Heart left ventricle (tissue), 16 donors: ENCODE measurements around the gene PKDCC. TPM values are rescaled to one million over a fixed set of nuclear protein-coding genes. Genes with fewer than 3 reads are reported as not detected.

ENCODE experiments used
- ATAC-seq, 4 donors: fragments of 200-7000 bp; cut with Tn5 transposase; one replicate each; pipeline ENCODE4 v1.9.1; 2020 to 2022; ENCODE audit warnings: moderate library complexity in 4 of 4, mild to moderate bottlenecking in 3 of 4, moderate number of reproducible peaks in 1 of 4
- DNase-seq, 5 donors: peaks; one replicate each; pipeline ENCODE4 v3.0.0-alpha.2; 2020
- H3K27ac ChIP-seq, 12 donors: fragments of 200-600 bp; sonication (generic) in 4 of 12; one replicate each; pipeline versions ENCODE4 v1.5.0 to v1.8.0; 2016 to 2022; ENCODE audit warnings: mild to moderate bottlenecking in 2 of 12
- H3K27me3 ChIP-seq, 9 donors: fragments of 200-600 bp; sonication (generic) in 2 of 9; one replicate each; pipeline versions ENCODE4 v1.5.1 to v1.8.0; 2016 to 2022; ENCODE audit warnings: mild to moderate bottlenecking in 3 of 9
- H3K36me3 ChIP-seq, 9 donors: fragments of 200-600 bp; sonication (generic) in 2 of 9; one replicate each; pipeline versions ENCODE4 v1.5.0 to v1.8.0; 2018 to 2022; ENCODE audit warnings: mild to moderate bottlenecking in 2 of 9
- H3K4me1 ChIP-seq, 12 donors: fragments of 200-600 bp; sonication (generic) in 4 of 12; one replicate each; pipeline versions ENCODE4 v1.5.0 to v1.8.0; 2016 to 2022; ENCODE audit warnings: mild to moderate bottlenecking in 3 of 12
- H3K4me3 ChIP-seq, 12 donors: fragments of 200-600 bp; sonication (generic) in 4 of 12; one replicate each; pipeline versions ENCODE4 v1.5.0 to v1.8.0; 2017 to 2022; ENCODE audit warnings: mild to moderate bottlenecking in 9 of 12, moderate library complexity in 4 of 12
- H3K9me3 ChIP-seq, 12 donors: fragments of 200-600 bp; sonication (generic) in 4 of 12; one replicate each; pipeline versions ENCODE4 v1.5.0 to v1.8.0; 2016 to 2022; ENCODE audit warnings: mild to moderate bottlenecking in 1 of 12
- POLR2A ChIP-seq, 2 donors: fragments of 450-650 bp; IDR thresholded peaks; one replicate each; pipeline ENCODE4 v1.6.1; 2017; ENCODE audit warnings: antibody characterized with exemption in 2 of 2, mild to moderate bottlenecking in 2 of 2, moderate library complexity in 2 of 2
- WGBS, 4 donors: extraction: QIAGEN DNeasy Blood & Tissue Kit in 2 of 4; methylation state at CpG; one replicate each; pipeline versions ENCODE4 v1.1.5 to v1.1.7; 2013 to 2018; 5-methylcytosine and 5-hydroxymethylcytosine counted together
- intact Hi-C, 10 donors: fragments of 100-400 bp; cut with DNase I; formaldehyde crosslinking; loops; one replicate each; pipeline versions ENCODE4 v1.11.1 to v1.14.2; 2022
- polyA plus RNA-seq, 2 donors: library from polyadenylated mRNA; stranded (reverse); fragments of 200-250 nt; gene quantifications; one replicate each; pipeline ENCODE4 v1.2.3, GENCODE V29; 2013
- total RNA-seq, 9 donors: library from RNA; depleted of rRNA in 2 of 9; stranded (reverse); fragments of >200 nt in 2 of 9; fragmentation: NEBNext Ultra II Directional in 3 of 9; extraction: Animal tissue kit (Norgen Biotek cat#: 25700) in 3 of 9; gene quantifications; one replicate each; pipeline versions ENCODE4 v1.1.0 to v1.2.4, GENCODE V29; 2016 to 2023
- TF ChIP-seq, protein P1 (sequence below), 12 donors: fragments of 200-600 bp; sonication (generic) in 4 of 12; IDR thresholded peaks; one replicate each; pipeline versions ENCODE4 v1.5.0 to v1.8.0; 2018 to 2022; ENCODE audit warnings: antibody characterized with exemption in 12 of 12, mild to moderate bottlenecking in 5 of 12
- donor health status: ischemic (EF 13 %, LVEDD 7.1; RV severe dilation, severe dysfunction).
- donor health status: healthy with polysubstance abuse.
- donor health status: DM: no; HTN: yes; CAD: no.
- donor health status: DM: no; HTN: no; CAD: no.
- donor health status: ischemic (EF 25% LVEDD 6.9; RV normal size, moderate dysfunction).
- donor health status: ischemic (EF 25% LVEDD 5.7; RV mildly dilated, moderate dysfunction).
- donor health status: healthy.
- donor health status: DM: yes; HTN: yes; CAD: no.
- donor health status: ischemic (EF 35%, LVEDD 5.7; RV mildly dilated, moderate dysfunction).
- donor health status: nonischemic (EF 11% LVEDD 7.7; RV severe dilation, severe dysfunction).
- donor health status: DM: yes; HTN: yes; CAD: no.
- donor health status: PGD.
- donor health status: ischemic (EF 29% LVEDD 5.4; RV normal size, mild dysfunction).
- donor health status: nonischemic (EF 23%, LVEDD 6.1; RV moderate dilation, normal function).

PKDCC gene
- total and polyA plus RNA-seq, 11 donors: 22.7 to 124 (median 53.2) TPM

DNA sequence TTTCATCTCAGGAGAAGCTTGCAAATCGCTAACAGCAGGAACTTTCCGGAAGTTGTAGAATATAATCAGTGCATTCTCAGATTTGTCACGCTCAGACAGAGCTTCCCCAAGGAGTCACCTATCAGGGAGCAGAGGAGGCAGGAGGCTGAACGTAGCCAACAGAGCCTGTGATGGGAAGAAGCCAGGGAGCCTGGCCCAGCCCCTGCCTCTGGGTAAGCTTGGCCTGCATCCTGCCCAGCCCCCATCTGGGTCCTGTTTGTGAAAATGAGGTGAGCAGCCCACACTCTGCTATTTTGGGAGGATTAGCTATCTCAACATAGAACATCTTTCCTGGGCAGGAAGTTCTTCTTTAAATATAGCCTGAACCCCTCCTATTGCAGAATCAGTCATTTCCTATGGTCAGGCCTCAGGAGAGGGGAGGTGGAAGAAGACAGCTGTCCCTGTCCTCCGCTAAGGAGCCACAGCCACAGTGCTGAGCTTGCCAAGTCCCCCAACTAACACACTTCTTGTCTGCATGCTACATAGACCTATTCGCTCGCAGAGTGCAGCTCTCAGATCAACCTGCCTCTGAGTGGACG lies 19.2 kb upstream of the PKDCC start:
- Histone ChIP-seq H3K27me3 (no peaks in the 10 kb centered on the region), H3K27ac (peak overlapping the region in 9 of 12 donors; percentile 6 to 61 (median 40)), H3K36me3 (no peaks in the 10 kb centered on the region), H3K4me3 (no peak overlapping the region), H3K4me1 (peaks cover 0 to 55% (median 28%) of the 10 kb centered on the region in 12 donors), H3K9me3 (no peaks in the 10 kb centered on the region)
- intact Hi-C loops: no loop called here
- WGBS, 4 donors: 39 to 54% (median 50%) methylated on average over 8 of the region's 8 CpGs
- TF ChIP-seq, protein P1, sequence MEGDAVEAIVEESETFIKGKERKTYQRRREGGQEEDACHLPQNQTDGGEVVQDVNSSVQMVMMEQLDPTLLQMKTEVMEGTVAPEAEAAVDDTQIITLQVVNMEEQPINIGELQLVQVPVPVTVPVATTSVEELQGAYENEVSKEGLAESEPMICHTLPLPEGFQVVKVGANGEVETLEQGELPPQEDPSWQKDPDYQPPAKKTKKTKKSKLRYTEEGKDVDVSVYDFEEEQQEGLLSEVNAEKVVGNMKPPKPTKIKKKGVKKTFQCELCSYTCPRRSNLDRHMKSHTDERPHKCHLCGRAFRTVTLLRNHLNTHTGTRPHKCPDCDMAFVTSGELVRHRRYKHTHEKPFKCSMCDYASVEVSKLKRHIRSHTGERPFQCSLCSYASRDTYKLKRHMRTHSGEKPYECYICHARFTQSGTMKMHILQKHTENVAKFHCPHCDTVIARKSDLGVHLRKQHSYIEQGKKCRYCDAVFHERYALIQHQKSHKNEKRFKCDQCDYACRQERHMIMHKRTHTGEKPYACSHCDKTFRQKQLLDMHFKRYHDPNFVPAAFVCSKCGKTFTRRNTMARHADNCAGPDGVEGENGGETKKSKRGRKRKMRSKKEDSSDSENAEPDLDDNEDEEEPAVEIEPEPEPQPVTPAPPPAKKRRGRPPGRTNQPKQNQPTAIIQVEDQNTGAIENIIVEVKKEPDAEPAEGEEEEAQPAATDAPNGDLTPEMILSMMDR (IDR thresholded peaks at IDR 0.05): no peak
- TF ChIP-seq POLR2A (IDR thresholded peaks at IDR 0.05): no peak
- DNase-seq (peak in 3 of 5 donors; percentile 50 to 72 (median 62)), ATAC-seq (peak in 3 of 4 donors; percentile 20 to 58 (median 46))

DNA sequence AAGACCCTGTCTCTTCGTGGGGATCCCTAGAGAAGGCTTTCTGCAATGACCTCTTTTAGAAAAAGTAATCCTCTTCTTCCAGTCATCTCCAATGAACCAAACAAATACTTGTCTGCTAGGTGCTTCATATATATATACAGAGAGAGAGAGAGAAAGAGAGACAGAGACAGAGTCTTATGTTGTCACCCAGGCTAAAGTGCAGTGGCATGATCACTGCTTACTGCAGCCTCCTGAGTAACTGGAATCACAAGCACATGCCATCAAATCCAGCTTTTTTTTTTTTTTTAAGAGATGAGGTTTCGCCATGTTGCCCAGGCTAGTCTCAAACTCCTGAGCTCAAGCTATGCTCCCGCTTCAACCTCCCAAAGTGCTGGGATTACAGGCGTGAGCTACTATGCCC lies 18.6 kb upstream of the PKDCC start:
- H3K4me1 ChIP-seq: peaks cover 0 to 50% (median 28%) of the 10 kb centered on the region in 12 donors
- no peak for DNase-seq
- H3K27me3 ChIP-seq: no peaks in the 10 kb centered on the region
- H3K9me3 ChIP-seq: no peaks in the 10 kb centered on the region
- H3K4me3 ChIP-seq: no peak overlapping the region
- intact Hi-C loops: no loop called here
- no peak for ATAC-seq
- H3K36me3 ChIP-seq: no peaks in the 10 kb centered on the region
- TF ChIP-seq, protein P1 (IDR thresholded peaks at IDR 0.05): no peak
- TF ChIP-seq POLR2A (IDR thresholded peaks at IDR 0.05): no peak
- H3K27ac ChIP-seq: peak overlapping the region in 5 of 12 donors; percentile 6 to 61 (median 47)
- WGBS, 4 donors: 74 to 91% (median 86%) methylated on average over 4 of the region's 4 CpGs

DNA sequence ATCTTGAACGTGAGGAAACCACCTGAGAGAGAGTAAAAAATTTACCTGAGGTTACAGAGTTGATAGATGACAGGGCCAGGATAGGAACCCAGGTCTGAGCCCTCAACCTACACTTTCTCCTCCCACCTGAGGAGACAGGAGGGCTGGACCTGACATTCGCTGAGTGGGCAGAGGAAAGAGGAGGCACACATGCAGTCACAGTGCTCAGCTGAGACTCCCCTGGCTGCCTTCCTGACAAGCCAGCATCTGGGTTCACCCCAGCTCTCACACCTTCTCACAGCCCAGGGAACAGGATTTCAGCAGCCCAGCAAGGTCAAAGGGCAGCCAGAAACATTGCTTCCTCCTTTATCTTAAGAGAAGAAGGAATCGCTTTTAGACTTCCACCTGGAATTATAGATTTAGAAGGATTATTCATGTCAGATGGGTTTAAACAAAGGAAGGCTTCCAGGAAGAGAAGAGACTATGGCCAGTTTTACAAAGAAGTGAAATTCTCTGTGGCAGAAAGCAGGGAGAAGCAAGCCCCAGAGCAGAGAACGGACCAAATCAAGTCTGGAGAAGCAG lies 18.1 kb upstream of the PKDCC start:
- no peak for ATAC-seq

DNA sequence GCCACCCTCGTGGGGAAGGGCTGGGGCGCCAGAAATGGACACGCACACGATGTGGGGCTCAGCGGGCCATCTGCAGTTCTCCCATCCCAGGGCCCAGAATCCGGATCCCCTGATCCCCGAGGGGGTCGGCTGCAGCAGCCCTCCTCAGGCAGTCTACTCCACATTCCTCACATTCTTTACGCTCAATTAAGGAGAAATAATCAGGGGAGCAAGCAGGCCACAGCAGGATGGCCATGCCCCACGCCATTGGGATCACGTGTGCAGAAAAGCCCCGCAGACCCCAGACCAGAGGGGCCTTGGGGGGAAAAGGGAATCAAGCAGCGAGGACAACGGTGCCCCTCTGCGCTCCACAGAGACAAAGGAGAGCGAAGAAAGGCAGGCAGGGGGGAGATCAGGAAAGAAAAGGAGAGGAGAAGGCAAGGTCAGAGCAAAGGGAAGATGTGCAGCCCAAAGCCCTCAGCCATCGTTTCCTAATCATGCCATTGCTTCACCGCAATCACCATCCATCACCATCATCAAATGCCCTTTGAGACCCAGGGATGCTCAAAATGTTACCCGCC lies 17.5 kb upstream of the PKDCC start:
- Histone ChIP-seq H3K9me3 (no peaks in the 10 kb centered on the region), H3K36me3 (no peaks in the 10 kb centered on the region), H3K27me3 (no peaks in the 10 kb centered on the region), H3K4me3 (no peak overlapping the region), H3K27ac (no peak overlapping the region), H3K4me1 (peaks cover 0 to 39% (median 21%) of the 10 kb centered on the region in 12 donors)
- DNase-seq (no peak), ATAC-seq (no peak)
- TF ChIP-seq POLR2A (IDR thresholded peaks at IDR 0.05): no peak
- TF ChIP-seq, protein P1 (IDR thresholded peaks at IDR 0.05): no peak
- intact Hi-C loops: no loop called here
- 82 to 89% (median 85%) methylated on average over 19 of the region's 19 CpGs for WGBS, 4 donors

More for the DNA sequence above, 18.1 kb upstream of the PKDCC start:
- no peak overlapping the region for H3K4me3 ChIP-seq
- H3K27me3 ChIP-seq: no peaks in the 10 kb centered on the region
- intact Hi-C loops: no loop called here
- H3K36me3 ChIP-seq: no peaks in the 10 kb centered on the region
- H3K9me3 ChIP-seq: no peaks in the 10 kb centered on the region
- H3K27ac ChIP-seq: peak overlapping the region in 2 of 12 donors; percentile 6 to 61
- 79 to 84% (median 83%) methylated on average over 4 of the region's 4 CpGs for WGBS, 4 donors
- peaks cover 0 to 45% (median 25%) of the 10 kb centered on the region in 12 donors for H3K4me1 ChIP-seq
- DNase-seq: no peak
- TF ChIP-seq POLR2A (IDR thresholded peaks at IDR 0.05): no peak
- TF ChIP-seq, protein P1 (IDR thresholded peaks at IDR 0.05): no peak
